H9 (cell line): ENCODE results near the gene ZBTB26. TPM values are rescaled to one million over a fixed set of nuclear protein-coding genes. Genes with fewer than 3 reads are reported as not detected.

Experiments
- DNase-seq: peaks from one replicate; pipeline ENCODE4 v3.0.0-alpha.2; 2017
- H2AFZ ChIP-seq: one replicate; pipeline ENCODE4 v1.6.1; 2013; ENCODE audit warnings: mild to moderate bottlenecking, low read length, control low read depth, moderate library complexity
- H2AK5ac ChIP-seq: 2 replicates; pipeline ENCODE4 v1.6.1; 2013; ENCODE audit warnings: low read length, control low read depth, mixed read lengths; ENCODE audit not compliant: insufficient read length
- H2BK120ac ChIP-seq: one replicate; pipeline ENCODE4 v1.6.1; 2013; ENCODE audit warnings: low read depth, mild to moderate bottlenecking, low read length, control low read depth, inconsistent platforms; ENCODE audit not compliant: poor library complexity, severe bottlenecking
- H2BK12ac ChIP-seq: 2 replicates; pipeline ENCODE4 v1.6.1; 2013; ENCODE audit warnings: low read length, control low read depth, mixed read lengths, low read depth; ENCODE audit not compliant: insufficient read length
- H2BK15ac ChIP-seq: 2 replicates; pipeline ENCODE4 v1.6.1; 2013; ENCODE audit warnings: low read depth, low read length, control low read depth
- H2BK20ac ChIP-seq: one replicate; pipeline ENCODE4 v1.6.1; 2013; ENCODE audit warnings: low read depth, mild to moderate bottlenecking, low read length, control low read depth, inconsistent platforms; ENCODE audit not compliant: poor library complexity, severe bottlenecking
- H2BK5ac ChIP-seq: 2 replicates; pipeline ENCODE4 v1.6.1; 2013; ENCODE audit warnings: low read length, control low read depth, mixed read lengths; ENCODE audit not compliant: insufficient read length
- H3K14ac ChIP-seq: 2 replicates; pipeline ENCODE4 v1.6.1; 2013; ENCODE audit warnings: low read length, control low read depth; ENCODE audit not compliant: insufficient read depth
- H3K18ac ChIP-seq: 2 replicates; pipeline ENCODE4 v1.6.1; 2013; ENCODE audit warnings: low read depth, mild to moderate bottlenecking, mixed read lengths, low read length, control low read depth; ENCODE audit not compliant: insufficient read length
- H3K23ac ChIP-seq: 2 replicates; pipeline ENCODE4 v1.6.1; 2013; ENCODE audit warnings: low read length, control low read depth, mixed read lengths, low read depth; ENCODE audit not compliant: insufficient read length
- H3K23me2 ChIP-seq: 2 replicates; pipeline ENCODE4 v1.6.1; 2013; ENCODE audit warnings: low read depth, mild to moderate bottlenecking, mixed read lengths, low read length, control low read depth; ENCODE audit not compliant: insufficient read length, poor library complexity, severe bottlenecking
- H3K27ac ChIP-seq: 2 replicates; pipeline ENCODE4 v1.5.1; 2013; ENCODE audit warnings: low read length, control low read depth, mixed read lengths, low read depth; ENCODE audit not compliant: insufficient read length
- H3K27me3 ChIP-seq: 2 replicates; pipeline ENCODE4 v1.6.1; 2013; ENCODE audit warnings: low read length, control low read depth, inconsistent platforms; ENCODE audit not compliant: insufficient read depth
- H3K4ac ChIP-seq: 2 replicates; pipeline ENCODE4 v1.6.1; 2013; ENCODE audit warnings: low read depth, mild to moderate bottlenecking, control low read depth, inconsistent platforms, low read length, moderate library complexity
- H3K4me1 ChIP-seq: 2 replicates; pipeline ENCODE4 v1.6.1; 2013; ENCODE audit warnings: low read length, control low read depth, inconsistent platforms; ENCODE audit not compliant: insufficient read depth
- H3K4me2 ChIP-seq: 2 replicates; pipeline ENCODE4 v1.6.1; 2013; ENCODE audit warnings: low read length, control low read depth, mixed read lengths; ENCODE audit not compliant: insufficient read length, insufficient read depth
- H3K56ac ChIP-seq: 2 replicates; pipeline ENCODE4 v1.6.1; 2013; ENCODE audit warnings: low read depth, mild to moderate bottlenecking, mixed read lengths, low read length, control low read depth; ENCODE audit not compliant: insufficient read length
- H3K79me1 ChIP-seq: 2 replicates; pipeline ENCODE4 v1.6.1; 2013; ENCODE audit warnings: low read depth, mild to moderate bottlenecking, moderate library complexity, low read length, control low read depth, inconsistent platforms; ENCODE audit not compliant: insufficient read depth, poor library complexity, severe bottlenecking
- H3K79me2 ChIP-seq: 2 replicates; pipeline ENCODE4 v1.6.1; 2013; ENCODE audit warnings: low read length, control low read depth, inconsistent platforms; ENCODE audit not compliant: insufficient read depth
- H3K9ac ChIP-seq: 2 replicates; pipeline ENCODE4 v1.6.1; 2013; ENCODE audit warnings: low read length, control low read depth, mixed read lengths; ENCODE audit not compliant: insufficient read length; ENCODE audit errors: extremely low read depth
- H3K9me3 ChIP-seq: one replicate; pipeline ENCODE4 v1.6.1; 2013; ENCODE audit warnings: low read depth, low read length, inconsistent platforms; ENCODE audit not compliant: control insufficient read depth
- H3T11ph ChIP-seq: one replicate; pipeline ENCODE4 v1.6.1; 2013; ENCODE audit warnings: mild to moderate bottlenecking, low read length, control low read depth, inconsistent platforms
- H4K20me1 ChIP-seq: one replicate; pipeline ENCODE4 v1.6.1; 2013; ENCODE audit not compliant: control insufficient read depth, insufficient read length, insufficient read depth
- H4K5ac ChIP-seq: 2 replicates; pipeline ENCODE4 v1.6.1; 2013; ENCODE audit warnings: low read depth, mild to moderate bottlenecking, mixed read lengths, low read length, control low read depth; ENCODE audit not compliant: insufficient read length
- H4K8ac ChIP-seq: replicated peaks from 2 replicates; pipeline ENCODE4 v1.6.1; 2013; ENCODE audit warnings: low read length, control low read depth, mixed read lengths, low read depth; ENCODE audit not compliant: insufficient read length
- H4K91ac ChIP-seq: 2 replicates; pipeline ENCODE4 v1.6.1; 2013; ENCODE audit warnings: low read depth, mild to moderate bottlenecking, moderate library complexity, mixed read lengths, low read length, control low read depth; ENCODE audit not compliant: insufficient read length
- H3K27ac Mint-ChIP-seq, 3 experiments: 2 replicates in 2 of 3; 3 replicates in 1 of 3; pipeline ENCODE4 v1.8.0; 2020 to 2021; ENCODE audit warnings: mixed read lengths in 3 of 3, mild to moderate bottlenecking in 1 of 3, moderate library complexity in 1 of 3
- H3K27me3 Mint-ChIP-seq: 2 replicates; pipeline ENCODE4 v1.8.0; 2021; ENCODE audit warnings: low read depth, mild to moderate bottlenecking, moderate library complexity, mixed read lengths
- H3K36me3 Mint-ChIP-seq, 3 experiments: 2 replicates in 2 of 3; 3 replicates in 1 of 3; pipeline ENCODE4 v1.8.0; 2020 to 2021; ENCODE audit warnings: low read depth in 3 of 3, mixed read lengths in 3 of 3; ENCODE audit not compliant: insufficient read depth in 1 of 3
- H3K4me1 Mint-ChIP-seq, 2 experiments: 2 replicates each; pipeline ENCODE4 v1.8.0; 2020; ENCODE audit warnings: mixed read lengths in 2 of 2
- H3K4me3 Mint-ChIP-seq, 2 experiments: 2 replicates in 1 of 2; 3 replicates in 1 of 2; pipeline ENCODE4 v1.8.0; 2020 to 2021; ENCODE audit warnings: mild to moderate bottlenecking in 2 of 2, mixed read lengths in 2 of 2, moderate library complexity in 1 of 2
- H3K9me3 Mint-ChIP-seq, 2 experiments: 2 replicates in 1 of 2; 3 replicates in 1 of 2; pipeline ENCODE4 v1.8.0; 2020; ENCODE audit warnings: mild to moderate bottlenecking in 2 of 2, mixed read lengths in 2 of 2, moderate library complexity in 1 of 2
- WGBS: extraction: QIAGEN DNeasy Blood & Tissue Kit; methylation state at CpG from one replicate; pipeline ENCODE4 v1.1.7; 2013; ENCODE audit warnings: missing lambda C conversion rate, low lambda C conversion rate, mixed read lengths; ENCODE audit not compliant: insufficient read length; ENCODE audit errors: extremely low coverage; 5-methylcytosine and 5-hydroxymethylcytosine counted together
- total RNA-seq: library from RNA; stranded (reverse); gene quantifications from 2 replicates; pipeline ENCODE4 v1.2.1, GENCODE V29; 2021
- TF ChIP-seq, protein P1 (sequence below): fragments of 200-600 bp; sonication (generic); conservative IDR thresholded peaks from 3 replicates; pipeline ENCODE4 v1.8.0; 2021; ENCODE audit warnings: antibody characterized with exemption, mild to moderate bottlenecking

Gene ZBTB26
- total RNA-seq, 1 experiment from 2014 or later, result 5.8 TPM

DNA sequence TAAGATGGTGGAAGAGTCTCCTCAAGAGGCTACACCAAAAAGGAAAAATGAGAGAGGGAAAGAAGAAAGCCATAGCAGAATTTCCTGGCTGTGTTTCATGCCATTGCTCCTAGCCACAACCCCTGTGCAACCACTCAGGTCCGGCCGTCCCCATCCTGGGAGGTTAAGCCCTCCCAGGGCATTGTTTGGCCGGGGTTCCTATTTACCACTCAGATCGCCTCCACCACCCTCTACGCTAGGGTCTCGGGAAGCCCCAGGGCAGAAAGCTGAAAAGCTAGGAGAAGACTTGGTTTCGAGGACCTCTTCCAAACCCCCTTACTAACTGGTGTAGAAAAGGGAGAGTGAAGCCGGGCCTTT is 26.9 kb downstream of the ZBTB26 start:
- H3K9me3 Mint-ChIP-seq, result no peaks in the 10 kb centered on the region
- H2BK20ac ChIP-seq, result no peak overlapping the region
- H2BK5ac ChIP-seq, result no peak overlapping the region
- H3K14ac ChIP-seq, result peak overlapping the region; percentile 92
- H3K4ac ChIP-seq, result no peak overlapping the region; the same call in 1 of the 2 replicates
- H3K79me1 ChIP-seq, result peaks cover 3% of the 10 kb centered on the region
- no CpG with 5 or more reads among the region's 8 CpGs for WGBS
- H3K27ac ChIP-seq, result no peak overlapping the region
- no peaks in the 10 kb centered on the region for H3K27me3 ChIP-seq
- peak overlapping the region; percentile 83 for H3K18ac ChIP-seq
- no peak overlapping the region for H2AFZ ChIP-seq
- H3K9ac ChIP-seq, result peak overlapping the region; percentile 92
- no peak overlapping the region for H4K91ac ChIP-seq
- peak overlapping the region; percentile 90 to 93 for H3K4me3 Mint-ChIP-seq
- H3K56ac ChIP-seq, result no peak overlapping the region
- H4K20me1 ChIP-seq, result no peaks in the 10 kb centered on the region
- H3K36me3 Mint-ChIP-seq, result 0 out of 7 replicates have a peak, but pooled peaks cover 0 to 2% (median 0%) of the 10 kb centered on the region in 3 experiments
- no peak overlapping the region for H3K23ac ChIP-seq
- H2BK12ac ChIP-seq, result no peak overlapping the region
- peaks cover 15% of the 10 kb centered on the region; the same call in 1 of the 2 replicates for H3K79me2 ChIP-seq
- TF ChIP-seq, protein P1, sequence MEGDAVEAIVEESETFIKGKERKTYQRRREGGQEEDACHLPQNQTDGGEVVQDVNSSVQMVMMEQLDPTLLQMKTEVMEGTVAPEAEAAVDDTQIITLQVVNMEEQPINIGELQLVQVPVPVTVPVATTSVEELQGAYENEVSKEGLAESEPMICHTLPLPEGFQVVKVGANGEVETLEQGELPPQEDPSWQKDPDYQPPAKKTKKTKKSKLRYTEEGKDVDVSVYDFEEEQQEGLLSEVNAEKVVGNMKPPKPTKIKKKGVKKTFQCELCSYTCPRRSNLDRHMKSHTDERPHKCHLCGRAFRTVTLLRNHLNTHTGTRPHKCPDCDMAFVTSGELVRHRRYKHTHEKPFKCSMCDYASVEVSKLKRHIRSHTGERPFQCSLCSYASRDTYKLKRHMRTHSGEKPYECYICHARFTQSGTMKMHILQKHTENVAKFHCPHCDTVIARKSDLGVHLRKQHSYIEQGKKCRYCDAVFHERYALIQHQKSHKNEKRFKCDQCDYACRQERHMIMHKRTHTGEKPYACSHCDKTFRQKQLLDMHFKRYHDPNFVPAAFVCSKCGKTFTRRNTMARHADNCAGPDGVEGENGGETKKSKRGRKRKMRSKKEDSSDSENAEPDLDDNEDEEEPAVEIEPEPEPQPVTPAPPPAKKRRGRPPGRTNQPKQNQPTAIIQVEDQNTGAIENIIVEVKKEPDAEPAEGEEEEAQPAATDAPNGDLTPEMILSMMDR, result no peak
- H2BK15ac ChIP-seq, result no peak overlapping the region; the same call in 1 of the 2 replicates
- no peak overlapping the region for H4K5ac ChIP-seq
- peak overlapping the region; percentile 39 for H2BK120ac ChIP-seq
- peak; percentile 59 for DNase-seq
- H2AK5ac ChIP-seq, result no peak overlapping the region
- peak overlapping the region; percentile 91 to 95 (median 94) for H3K27ac Mint-ChIP-seq
- no peak overlapping the region for H3T11ph ChIP-seq
- peak overlapping the region; percentile 88 for H3K4me2 ChIP-seq
- no peaks in the 10 kb centered on the region for H3K4me1 ChIP-seq
- H3K9me3 ChIP-seq, result no peaks in the 10 kb centered on the region
- no peaks in the 10 kb centered on the region for H3K27me3 Mint-ChIP-seq
- peaks cover 10 to 11% of the 10 kb centered on the region in 2 experiments for H3K4me1 Mint-ChIP-seq
- H3K23me2 ChIP-seq, result no peaks in the 10 kb centered on the region
- H4K8ac ChIP-seq, result no peak overlapping the region
